SK-N-SH treated with all-trans-retinoic acid at 6 μM for 48 hours (cell line): Measurements from ENCODE around the gene LSAMP.

Experiments used
- ARNTL ChIP-seq: fragments of 450-650 bp; formaldehyde crosslinking; IDR thresholded peaks from 2 replicates; pipeline ENCODE4 v1.5.0; 2020; ENCODE audit warnings: low read depth, mild to moderate bottlenecking, moderate library complexity, borderline replicate concordance
- ISL1 ChIP-seq: fragments of 250-450 bp; sonication (Bioruptor Pico); IDR thresholded peaks from 2 replicates; pipeline ENCODE4 v2.1.2; 2022; ENCODE audit warnings: mild to moderate bottlenecking, moderate library complexity
- PPARA ChIP-seq: fragments of 250-450 bp; sonication (Bioruptor Pico); IDR thresholded peaks from 2 replicates; pipeline ENCODE4 v1.5.0; 2020; ENCODE audit warnings: mild to moderate bottlenecking, borderline replicate concordance
- RARB ChIP-seq: fragments of 250-450 bp; sonication (Bioruptor Pico); IDR thresholded peaks from 2 replicates; pipeline ENCODE4 v1.8.0; 2021; ENCODE audit warnings: mild to moderate bottlenecking, moderate library complexity
- SNAI2 ChIP-seq: fragments of 250-450 bp; sonication (Bioruptor Pico); IDR thresholded peaks from 2 replicates; pipeline ENCODE4 v1.5.0; 2020; ENCODE audit warnings: mild to moderate bottlenecking, moderate library complexity
- TCF4 ChIP-seq: fragments of 250-450 bp; sonication (Bioruptor Pico); IDR thresholded peaks from 2 replicates; pipeline ENCODE4 v1.8.0; 2021; ENCODE audit warnings: mild to moderate bottlenecking, moderate library complexity, borderline replicate concordance
- ZC3H10 ChIP-seq: fragments of 250-450 bp; sonication (Bioruptor Pico); IDR thresholded peaks from 2 replicates; pipeline ENCODE4 v1.5.1; 2021; ENCODE audit warnings: mild to moderate bottlenecking, moderate library complexity
- ZNF70 ChIP-seq: fragments of 450-650 bp; formaldehyde crosslinking; IDR thresholded peaks from 2 replicates; pipeline ENCODE4 v1.5.0; 2020; ENCODE audit warnings: mild to moderate bottlenecking, moderate library complexity
- ZNF8 ChIP-seq: fragments of 450-650 bp; formaldehyde crosslinking; IDR thresholded peaks from 2 replicates; pipeline ENCODE4 v1.5.0; 2020; ENCODE audit warnings: mild to moderate bottlenecking, moderate library complexity
- TF ChIP-seq, protein P1 (sequence below): fragments of 250-450 bp; sonication (Bioruptor Pico); IDR thresholded peaks from 2 replicates; pipeline ENCODE4 v1.5.1; 2021; ENCODE audit warnings: mild to moderate bottlenecking, moderate library complexity
- TF ChIP-seq, protein P2 (sequence below): fragments of 250-450 bp; sonication (Bioruptor Pico); IDR thresholded peaks from 2 replicates; pipeline ENCODE4 v1.5.1; 2020; ENCODE audit warnings: low read depth, mild to moderate bottlenecking, moderate library complexity

DNA sequence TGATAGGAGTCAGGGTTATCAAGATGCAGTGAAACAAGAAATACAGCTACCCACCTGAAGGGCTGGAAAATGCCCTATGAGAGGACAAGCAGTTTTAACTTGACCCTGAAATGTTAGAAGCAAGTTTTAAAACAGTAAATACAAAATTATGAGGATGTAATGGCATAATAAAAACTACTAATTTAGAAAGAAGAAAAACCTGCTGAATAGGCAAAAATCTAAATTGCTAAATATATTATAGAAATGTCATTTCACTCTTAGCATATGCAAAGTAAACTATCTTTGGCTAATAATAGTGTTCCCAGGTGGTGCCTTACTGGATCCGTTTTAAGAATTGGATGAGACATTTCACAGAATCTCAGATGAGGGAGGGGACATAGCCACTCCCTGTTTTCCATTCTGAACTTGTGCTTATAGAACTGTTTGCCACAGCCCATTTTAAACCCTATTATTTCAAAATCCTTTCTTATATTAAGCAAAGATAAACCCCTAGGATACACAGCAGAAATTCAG, 294.6 kb downstream of the LSAMP start:
- TF ChIP-seq SNAI2 (CRISPR knock-in tag) (no peak), ZNF8 (no peak), ARNTL (CRISPR knock-in tag) (no peak), PPARA (CRISPR knock-in tag) (no peak), ZNF70 (CRISPR knock-in tag) (no peak), TCF4 (CRISPR knock-in tag) (no peak), RARB (CRISPR knock-in tag) (no peak), ISL1 (CRISPR knock-in tag) (no peak), ZC3H10 (no peak)
- TF ChIP-seq, protein P1, sequence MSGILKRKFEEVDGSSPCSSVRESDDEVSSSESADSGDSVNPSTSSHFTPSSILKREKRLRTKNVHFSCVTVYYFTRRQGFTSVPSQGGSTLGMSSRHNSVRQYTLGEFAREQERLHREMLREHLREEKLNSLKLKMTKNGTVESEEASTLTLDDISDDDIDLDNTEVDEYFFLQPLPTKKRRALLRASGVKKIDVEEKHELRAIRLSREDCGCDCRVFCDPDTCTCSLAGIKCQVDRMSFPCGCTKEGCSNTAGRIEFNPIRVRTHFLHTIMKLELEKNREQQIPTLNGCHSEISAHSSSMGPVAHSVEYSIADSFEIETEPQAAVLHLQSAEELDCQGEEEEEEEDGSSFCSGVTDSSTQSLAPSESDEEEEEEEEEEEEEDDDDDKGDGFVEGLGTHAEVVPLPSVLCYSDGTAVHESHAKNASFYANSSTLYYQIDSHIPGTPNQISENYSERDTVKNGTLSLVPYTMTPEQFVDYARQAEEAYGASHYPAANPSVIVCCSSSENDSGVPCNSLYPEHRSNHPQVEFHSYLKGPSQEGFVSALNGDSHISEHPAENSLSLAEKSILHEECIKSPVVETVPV (CRISPR knock-in tag): no peak
- TF ChIP-seq, protein P2, sequence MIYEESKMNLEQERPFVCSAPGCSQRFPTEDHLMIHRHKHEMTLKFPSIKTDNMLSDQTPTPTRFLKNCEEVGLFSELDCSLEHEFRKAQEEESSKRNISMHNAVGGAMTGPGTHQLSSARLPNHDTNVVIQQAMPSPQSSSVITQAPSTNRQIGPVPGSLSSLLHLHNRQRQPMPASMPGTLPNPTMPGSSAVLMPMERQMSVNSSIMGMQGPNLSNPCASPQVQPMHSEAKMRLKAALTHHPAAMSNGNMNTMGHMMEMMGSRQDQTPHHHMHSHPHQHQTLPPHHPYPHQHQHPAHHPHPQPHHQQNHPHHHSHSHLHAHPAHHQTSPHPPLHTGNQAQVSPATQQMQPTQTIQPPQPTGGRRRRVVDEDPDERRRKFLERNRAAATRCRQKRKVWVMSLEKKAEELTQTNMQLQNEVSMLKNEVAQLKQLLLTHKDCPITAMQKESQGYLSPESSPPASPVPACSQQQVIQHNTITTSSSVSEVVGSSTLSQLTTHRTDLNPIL (CRISPR knock-in tag): no peak
